Ovary (tissue), 3 donors: ENCODE measurements around the gene SMIM38.

Source experiments
- POLR2A ChIP-seq: fragments of 450-650 bp; IDR thresholded peaks from one replicate; pipeline ENCODE4 v1.6.1; 2017; ENCODE audit warnings: antibody characterized with exemption, mild to moderate bottlenecking, moderate library complexity
- TF ChIP-seq, protein P1 (sequence below), 3 donors: fragments of 450-650 bp in 2 of 3; fragments of 200-600 bp in 1 of 3; IDR thresholded peaks; one replicate each; pipeline versions ENCODE4 v1.5.1 to v1.8.0; 2016 to 2022; ENCODE audit warnings: antibody characterized with exemption in 3 of 3, mild to moderate bottlenecking in 1 of 3
- donor health status: DM: no; HTN: no; CAD: no.

DNA sequence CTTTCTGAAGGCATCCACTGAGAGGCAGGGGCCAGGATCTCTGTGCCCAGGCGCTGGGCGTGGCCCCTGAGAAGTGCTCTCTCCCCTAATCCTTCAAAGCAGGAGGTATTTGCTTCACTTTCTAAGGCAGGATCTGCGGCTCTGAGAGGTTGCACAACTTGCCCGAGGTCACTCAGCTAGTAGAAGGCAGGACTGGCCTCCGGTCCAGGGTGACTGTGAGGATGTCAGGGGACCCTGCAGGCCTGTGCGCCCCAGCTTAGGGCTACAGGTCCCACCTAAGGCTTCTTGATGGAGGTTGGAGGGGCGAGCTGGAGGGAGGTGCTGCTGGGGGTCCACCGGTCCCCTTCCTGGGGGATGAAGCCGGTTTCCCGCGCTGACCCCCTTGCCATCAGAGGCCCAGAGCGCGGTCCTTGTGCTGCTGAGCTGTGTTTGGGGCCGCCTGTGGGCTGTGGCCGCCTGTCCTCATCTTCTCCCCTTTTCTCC, 979 bp downstream of the SMIM38 start:
- TF ChIP-seq, protein P1, sequence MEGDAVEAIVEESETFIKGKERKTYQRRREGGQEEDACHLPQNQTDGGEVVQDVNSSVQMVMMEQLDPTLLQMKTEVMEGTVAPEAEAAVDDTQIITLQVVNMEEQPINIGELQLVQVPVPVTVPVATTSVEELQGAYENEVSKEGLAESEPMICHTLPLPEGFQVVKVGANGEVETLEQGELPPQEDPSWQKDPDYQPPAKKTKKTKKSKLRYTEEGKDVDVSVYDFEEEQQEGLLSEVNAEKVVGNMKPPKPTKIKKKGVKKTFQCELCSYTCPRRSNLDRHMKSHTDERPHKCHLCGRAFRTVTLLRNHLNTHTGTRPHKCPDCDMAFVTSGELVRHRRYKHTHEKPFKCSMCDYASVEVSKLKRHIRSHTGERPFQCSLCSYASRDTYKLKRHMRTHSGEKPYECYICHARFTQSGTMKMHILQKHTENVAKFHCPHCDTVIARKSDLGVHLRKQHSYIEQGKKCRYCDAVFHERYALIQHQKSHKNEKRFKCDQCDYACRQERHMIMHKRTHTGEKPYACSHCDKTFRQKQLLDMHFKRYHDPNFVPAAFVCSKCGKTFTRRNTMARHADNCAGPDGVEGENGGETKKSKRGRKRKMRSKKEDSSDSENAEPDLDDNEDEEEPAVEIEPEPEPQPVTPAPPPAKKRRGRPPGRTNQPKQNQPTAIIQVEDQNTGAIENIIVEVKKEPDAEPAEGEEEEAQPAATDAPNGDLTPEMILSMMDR (IDR thresholded peaks at IDR 0.05), result no peak
- no peak for TF ChIP-seq POLR2A
